K562 (cell line): Measurements from ENCODE around the gene LRRK1. TPM values are rescaled to one million over a fixed set of nuclear protein-coding genes. Genes with fewer than 3 reads are reported as not detected.

Experiments
- CBX5 ChIP-seq: IDR thresholded peaks from 2 replicates; pipeline ENCODE4 v1.6.1; 2014; ENCODE audit warnings: low read depth, borderline replicate concordance
- GATAD2B ChIP-seq: fragments of 450-650 bp; IDR thresholded peaks from 2 replicates; pipeline ENCODE4 v1.6.1; 2017; ENCODE audit warnings: mild to moderate bottlenecking, borderline replicate concordance
- GTF2A2 ChIP-seq: IDR thresholded peaks from 2 replicates; pipeline ENCODE4 v1.6.1; 2016; ENCODE audit warnings: mild to moderate bottlenecking, missing genetic modification characterization, missing compliant biosample characterization
- POU5F1 ChIP-seq: fragments of 150-350 bp; IDR thresholded peaks from 2 replicates; pipeline ENCODE4 v1.6.1; 2014; ENCODE audit warnings: borderline replicate concordance, low read length, low read depth, mild to moderate bottlenecking; ENCODE audit not compliant: partially characterized antibody
- SAP30 ChIP-seq: fragments of 200-600 bp; sonication (generic); IDR thresholded peaks from 2 replicates; pipeline ENCODE4 v1.6.1; 2012; ENCODE audit warnings: borderline replicate concordance, low read depth, mild to moderate bottlenecking, moderate library complexity, low read length, control low read depth, inconsistent platforms; ENCODE audit not compliant: insufficient read depth, poor library complexity, severe bottlenecking
- SRSF9 ChIP-seq: fragments of 200-400 bp; formaldehyde crosslinking; IDR thresholded peaks from 2 replicates; pipeline ENCODE4 v1.6.1; 2017; ENCODE audit warnings: low read depth, low read length, borderline replicate concordance
- ZBTB17 ChIP-seq: fragments of 450-650 bp; formaldehyde crosslinking; IDR thresholded peaks from 2 replicates; pipeline ENCODE4 v1.4.0; 2020; ENCODE audit warnings: mild to moderate bottlenecking
- ZNF584 ChIP-seq: fragments of 200-800 bp; sonication (Bioruptor generic); IDR thresholded peaks from 2 replicates; pipeline ENCODE4 v1.6.1; 2016; ENCODE audit warnings: low read depth, mild to moderate bottlenecking, missing genetic modification characterization, missing compliant biosample characterization
- polyA plus RNA-seq, 8 experiments: library from polyadenylated mRNA; depleted of rRNA in 4 of 8; stranded (reverse) in 5 of 8; unstranded in 3 of 8; fragments of >200 nt; fragmentation: Nextera tagmentation in 2 of 8; fragmentation: Illumina TruSeq in 1 of 8; extraction: Ambion mirVana in 2 of 8; extraction: Trizol in 1 of 8; gene quantifications; 2 replicates each; pipeline versions ENCODE4 v1.2.1 to v1.2.3, GENCODE V29; 2011 to 2014; ENCODE audit warnings: inconsistent platforms in 1 of 8, missing spikeins in 1 of 8
- total RNA-seq, 7 experiments: library from RNA; depleted of rRNA in 6 of 7; stranded (reverse); fragments of >200 nt in 6 of 7; fragmentation: Illumina TruSeq in 2 of 7; extraction: Trizol in 2 of 7; gene quantifications; 2 replicates each; pipeline versions ENCODE4 v1.2.1 to v1.2.3, GENCODE V29; 2011 to 2021; ENCODE audit warnings: low replicate concordance in 1 of 7
- TF ChIP-seq, protein P1 (sequence below): fragments of 250-450 bp; sonication (Bioruptor Pico); IDR thresholded peaks from 2 replicates; pipeline ENCODE4 v1.9.0; 2021; ENCODE audit warnings: mild to moderate bottlenecking
- TF ChIP-seq, protein P2 (sequence below): fragments of 250-450 bp; sonication (Bioruptor Pico); IDR thresholded peaks from 2 replicates; pipeline ENCODE4 v1.9.0; 2021; ENCODE audit warnings: mild to moderate bottlenecking, inconsistent platforms
- TF ChIP-seq, protein P3 (sequence below): fragments of 200-800 bp; sonication (Bioruptor generic); IDR thresholded peaks from 2 replicates; pipeline ENCODE4 v1.6.1; 2017; ENCODE audit warnings: missing genetic modification characterization, missing compliant biosample characterization
- TF ChIP-seq, protein P4 (sequence below): sonication (generic); formaldehyde crosslinking; IDR thresholded peaks from 2 replicates; pipeline ENCODE4 v1.8.0; 2022; ENCODE audit warnings: missing genetic modification reagents, mild to moderate bottlenecking, borderline replicate concordance

LRRK1 gene
- total and polyA plus RNA-seq, 9 of the 15 experiments (the other 6 are each of a cell fraction or from before 2014, with no cell fraction given): 0.01 to 1.5 (median 0.11) TPM

DNA sequence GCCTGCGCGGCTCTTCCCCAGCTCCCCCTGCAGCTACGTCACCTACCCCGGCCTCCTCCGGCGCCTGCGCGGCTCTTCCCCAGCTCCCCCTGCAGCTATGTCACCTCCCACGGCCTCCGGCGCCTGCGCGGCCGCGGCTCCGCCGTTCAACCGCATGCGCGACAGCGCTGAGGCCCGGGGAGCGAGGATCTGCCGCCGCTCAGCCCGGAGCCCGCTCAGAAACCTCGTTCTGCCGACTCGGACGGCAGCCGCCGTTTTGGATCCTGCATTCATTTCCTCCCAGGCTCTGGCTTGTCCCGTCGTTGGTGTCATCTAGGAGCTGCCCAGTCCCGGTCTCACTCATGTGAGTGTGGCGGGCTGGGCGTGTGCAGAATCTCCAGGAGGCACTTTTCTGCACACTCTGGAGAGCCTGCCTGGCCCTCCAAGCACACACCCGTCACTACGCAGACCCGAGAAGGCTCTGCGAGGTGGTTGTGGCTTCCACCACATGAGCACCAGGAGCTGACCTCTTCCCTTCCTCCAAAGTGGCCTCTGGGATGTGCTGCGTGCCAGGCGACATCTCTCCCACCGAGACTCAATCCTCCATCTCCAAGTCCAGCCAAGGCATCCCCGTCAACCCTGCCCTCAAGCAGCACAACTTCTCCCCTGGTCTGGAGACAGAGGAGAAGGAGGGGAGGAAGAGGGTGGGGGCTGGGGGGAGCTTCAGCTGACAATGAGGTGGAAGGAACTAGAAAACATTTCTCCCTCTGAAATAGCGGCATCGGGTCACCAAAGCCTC, 167.4 kb downstream of the LRRK1 start (continued):
- TF ChIP-seq SAP30 (no peak), GATAD2B (no peak), SRSF9 (no peak), POU5F1 (peak; percentile 67), CBX5 (no peak), GTF2A2 (tag) (no peak), ZNF584 (CRISPR knock-in tag) (0 out of 2 replicates have a peak, but pooled peaks have one; percentile 50), ZBTB17 (CRISPR knock-in tag) (peak; percentile 81)
- TF ChIP-seq, protein P1, sequence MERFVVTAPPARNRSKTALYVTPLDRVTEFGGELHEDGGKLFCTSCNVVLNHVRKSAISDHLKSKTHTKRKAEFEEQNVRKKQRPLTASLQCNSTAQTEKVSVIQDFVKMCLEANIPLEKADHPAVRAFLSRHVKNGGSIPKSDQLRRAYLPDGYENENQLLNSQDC (CRISPR knock-in tag): no peak; the same call in 1 of the 2 replicates
- TF ChIP-seq, protein P2, sequence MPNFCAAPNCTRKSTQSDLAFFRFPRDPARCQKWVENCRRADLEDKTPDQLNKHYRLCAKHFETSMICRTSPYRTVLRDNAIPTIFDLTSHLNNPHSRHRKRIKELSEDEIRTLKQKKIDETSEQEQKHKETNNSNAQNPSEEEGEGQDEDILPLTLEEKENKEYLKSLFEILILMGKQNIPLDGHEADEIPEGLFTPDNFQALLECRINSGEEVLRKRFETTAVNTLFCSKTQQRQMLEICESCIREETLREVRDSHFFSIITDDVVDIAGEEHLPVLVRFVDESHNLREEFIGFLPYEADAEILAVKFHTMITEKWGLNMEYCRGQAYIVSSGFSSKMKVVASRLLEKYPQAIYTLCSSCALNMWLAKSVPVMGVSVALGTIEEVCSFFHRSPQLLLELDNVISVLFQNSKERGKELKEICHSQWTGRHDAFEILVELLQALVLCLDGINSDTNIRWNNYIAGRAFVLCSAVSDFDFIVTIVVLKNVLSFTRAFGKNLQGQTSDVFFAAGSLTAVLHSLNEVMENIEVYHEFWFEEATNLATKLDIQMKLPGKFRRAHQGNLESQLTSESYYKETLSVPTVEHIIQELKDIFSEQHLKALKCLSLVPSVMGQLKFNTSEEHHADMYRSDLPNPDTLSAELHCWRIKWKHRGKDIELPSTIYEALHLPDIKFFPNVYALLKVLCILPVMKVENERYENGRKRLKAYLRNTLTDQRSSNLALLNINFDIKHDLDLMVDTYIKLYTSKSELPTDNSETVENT: peak; percentile 86
- TF ChIP-seq, protein P3, sequence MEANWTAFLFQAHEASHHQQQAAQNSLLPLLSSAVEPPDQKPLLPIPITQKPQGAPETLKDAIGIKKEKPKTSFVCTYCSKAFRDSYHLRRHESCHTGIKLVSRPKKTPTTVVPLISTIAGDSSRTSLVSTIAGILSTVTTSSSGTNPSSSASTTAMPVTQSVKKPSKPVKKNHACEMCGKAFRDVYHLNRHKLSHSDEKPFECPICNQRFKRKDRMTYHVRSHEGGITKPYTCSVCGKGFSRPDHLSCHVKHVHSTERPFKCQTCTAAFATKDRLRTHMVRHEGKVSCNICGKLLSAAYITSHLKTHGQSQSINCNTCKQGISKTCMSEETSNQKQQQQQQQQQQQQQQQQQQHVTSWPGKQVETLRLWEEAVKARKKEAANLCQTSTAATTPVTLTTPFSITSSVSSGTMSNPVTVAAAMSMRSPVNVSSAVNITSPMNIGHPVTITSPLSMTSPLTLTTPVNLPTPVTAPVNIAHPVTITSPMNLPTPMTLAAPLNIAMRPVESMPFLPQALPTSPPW (CRISPR knock-in tag): no peak
- TF ChIP-seq, protein P4, sequence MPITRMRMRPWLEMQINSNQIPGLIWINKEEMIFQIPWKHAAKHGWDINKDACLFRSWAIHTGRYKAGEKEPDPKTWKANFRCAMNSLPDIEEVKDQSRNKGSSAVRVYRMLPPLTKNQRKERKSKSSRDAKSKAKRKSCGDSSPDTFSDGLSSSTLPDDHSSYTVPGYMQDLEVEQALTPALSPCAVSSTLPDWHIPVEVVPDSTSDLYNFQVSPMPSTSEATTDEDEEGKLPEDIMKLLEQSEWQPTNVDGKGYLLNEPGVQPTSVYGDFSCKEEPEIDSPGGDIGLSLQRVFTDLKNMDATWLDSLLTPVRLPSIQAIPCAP (CRISPR knock-in tag): 0 out of 2 replicates have a peak, but pooled peaks have one; percentile 50
